ENCODE data around the gene N4BP3. TPM values are rescaled to one million over a fixed set of nuclear protein-coding genes. Genes with fewer than 3 reads are reported as not detected.
"Not testable (repeated sequence)": the region's sequence is repeated elsewhere in the genome, so short reads cannot be mapped to it uniquely, and the experiment has no call there.

The N4BP3 gene, protein sequence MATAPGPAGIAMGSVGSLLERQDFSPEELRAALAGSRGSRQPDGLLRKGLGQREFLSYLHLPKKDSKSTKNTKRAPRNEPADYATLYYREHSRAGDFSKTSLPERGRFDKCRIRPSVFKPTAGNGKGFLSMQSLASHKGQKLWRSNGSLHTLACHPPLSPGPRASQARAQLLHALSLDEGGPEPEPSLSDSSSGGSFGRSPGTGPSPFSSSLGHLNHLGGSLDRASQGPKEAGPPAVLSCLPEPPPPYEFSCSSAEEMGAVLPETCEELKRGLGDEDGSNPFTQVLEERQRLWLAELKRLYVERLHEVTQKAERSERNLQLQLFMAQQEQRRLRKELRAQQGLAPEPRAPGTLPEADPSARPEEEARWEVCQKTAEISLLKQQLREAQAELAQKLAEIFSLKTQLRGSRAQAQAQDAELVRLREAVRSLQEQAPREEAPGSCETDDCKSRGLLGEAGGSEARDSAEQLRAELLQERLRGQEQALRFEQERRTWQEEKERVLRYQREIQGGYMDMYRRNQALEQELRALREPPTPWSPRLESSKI
- total RNA-seq (2014; rRNA removed): 0.06 and 0.13 TPM in 2 replicates
- polyA plus RNA-seq (2012): 0.05 TPM

DNA sequence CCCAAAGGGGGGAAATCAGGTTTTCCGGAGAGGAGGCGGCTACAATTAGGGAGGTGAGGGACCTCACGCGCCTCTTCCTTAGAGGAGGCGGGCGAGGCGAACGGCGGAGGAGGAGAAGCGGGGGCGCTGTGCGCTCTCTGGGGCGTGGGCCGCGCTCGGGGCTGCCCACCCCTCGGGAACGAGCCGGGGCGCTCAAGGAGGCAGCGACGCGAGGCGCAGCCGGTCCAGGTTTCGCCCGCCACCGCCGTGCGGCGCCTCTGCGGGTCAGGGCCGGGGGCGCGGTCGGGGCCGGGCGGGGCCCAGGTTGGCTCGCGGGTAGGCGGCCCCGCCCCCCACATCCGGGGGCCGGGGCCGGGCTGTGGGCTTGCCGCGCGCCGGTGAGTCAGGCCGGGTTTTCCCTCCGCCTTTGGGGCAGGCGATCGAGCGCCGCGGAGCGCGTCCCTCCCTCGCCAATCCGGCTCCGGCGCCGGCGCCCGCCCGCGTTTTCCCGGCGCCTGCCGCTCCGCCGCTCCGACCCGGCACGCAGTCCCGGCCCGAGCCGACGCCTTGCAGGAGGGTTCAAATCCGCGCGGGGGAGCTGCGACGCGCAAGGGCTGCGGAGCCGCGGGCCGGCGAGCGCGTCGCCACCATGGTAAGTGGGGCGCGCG is at the start of gene N4BP3:
N4BP3 (plus strand) TSS at position 392 of the 647 bp plus-strand sequence. CDS start 6,052 bp downstream, outside the sequence.
- no peak for DNase-seq (ENCODE audit: low read depth)

DNA sequence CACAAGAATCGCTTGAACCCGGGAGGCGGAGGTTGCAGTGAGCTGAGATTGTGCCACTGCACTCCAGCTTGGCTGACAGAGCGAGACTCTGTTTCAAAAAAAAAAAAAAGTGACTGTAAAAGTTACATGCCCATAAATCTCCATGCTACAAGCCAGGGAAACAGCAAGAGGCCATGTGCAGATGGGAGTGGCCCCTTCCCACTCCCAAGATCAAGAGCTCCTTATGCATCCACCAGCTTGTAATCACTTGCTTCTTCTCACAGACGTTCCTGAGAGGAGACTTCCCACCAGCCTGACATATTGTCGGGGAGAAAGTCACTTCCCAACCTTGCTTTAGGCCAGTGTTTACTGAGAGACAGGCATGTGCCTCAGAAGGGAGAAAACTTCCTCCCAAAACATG is 45.6 kb upstream of the N4BP3 start:
- no peak for DNase-seq (ENCODE audit: low read depth)

DNA sequence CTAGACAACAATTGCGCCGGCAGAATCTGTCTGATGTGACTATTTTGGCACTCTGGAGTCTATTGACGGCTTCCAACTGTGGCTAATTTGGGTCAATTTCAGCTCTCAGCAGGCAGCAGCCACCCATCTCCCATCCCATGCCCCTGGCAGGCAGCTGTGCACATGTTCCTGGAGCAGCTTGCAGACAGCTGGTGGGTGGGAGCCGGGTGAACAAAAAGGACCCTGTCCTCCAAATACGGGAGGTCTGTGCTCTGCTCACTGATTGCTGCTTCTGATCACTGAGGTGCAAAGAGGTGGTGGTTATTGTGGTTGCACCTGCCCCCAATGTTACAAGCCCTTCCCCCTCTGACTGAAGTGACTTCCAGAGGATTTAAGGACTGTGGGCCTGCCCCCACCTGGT is 45.0 kb upstream of the N4BP3 start:
- DNase-seq (ENCODE audit: low read depth): no peak

DNA sequence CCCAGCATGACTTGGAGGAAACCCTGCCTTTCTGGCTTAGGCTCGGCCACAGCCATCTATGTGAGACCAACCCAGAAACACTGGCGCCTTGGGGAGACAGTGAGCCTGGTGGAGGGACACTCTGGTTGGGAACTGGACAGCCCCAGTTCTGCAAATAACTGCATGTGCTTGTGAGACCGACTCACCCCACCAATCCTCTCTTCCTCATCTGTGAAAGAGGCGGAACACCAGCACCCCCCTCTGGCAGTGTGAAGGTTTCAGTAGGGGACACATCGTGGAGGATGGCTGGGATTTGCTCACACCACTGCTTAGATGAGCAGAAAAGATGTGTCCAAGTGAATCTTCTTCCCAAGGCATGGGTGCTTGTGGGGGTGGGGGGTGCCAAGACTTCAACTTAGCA is 43.4 kb upstream of the N4BP3 start:
- peak; percentile 34 for DNase-seq (ENCODE audit: low read depth)

DNA sequence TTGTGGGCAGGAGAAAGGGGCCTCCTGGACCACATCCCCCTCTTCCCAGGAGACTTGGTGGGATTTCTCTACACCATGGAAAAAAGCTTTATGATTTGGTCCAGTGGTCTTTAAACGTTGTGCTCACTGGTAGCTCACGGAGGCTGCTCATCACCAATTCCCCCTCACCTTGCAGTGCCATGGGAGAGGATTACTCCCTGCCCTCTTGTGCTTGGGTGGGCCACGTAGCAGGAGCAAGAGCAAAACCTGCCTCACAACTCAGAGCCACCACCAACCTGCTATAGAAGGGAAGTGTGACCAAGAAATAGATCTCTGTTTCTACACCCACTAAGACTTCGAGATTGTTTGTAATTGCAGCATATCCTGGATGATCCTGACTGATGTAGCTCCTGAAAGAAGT is 42.2 kb upstream of the N4BP3 start:
- DNase-seq (ENCODE audit: low read depth): no peak

DNA sequence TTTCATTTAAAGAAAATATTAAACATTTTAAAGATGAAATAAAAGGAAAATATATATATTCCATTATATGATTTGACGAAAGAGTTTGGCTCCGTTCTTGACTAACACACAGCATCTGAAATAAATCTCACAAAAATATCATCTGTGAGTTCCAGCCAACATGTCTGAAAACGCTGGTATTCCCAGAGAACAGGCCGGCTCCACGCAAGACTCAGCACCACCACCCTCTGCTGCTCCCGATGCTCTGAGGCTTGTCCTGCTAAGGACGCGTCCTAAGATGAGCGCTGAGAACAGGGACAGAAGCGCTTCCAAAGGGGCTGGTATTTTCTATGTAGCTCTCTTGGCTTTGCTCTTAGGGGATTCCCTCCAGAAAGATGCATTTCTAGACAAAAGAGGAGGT is 40.6 kb upstream of the N4BP3 start:
- DNase-seq (ENCODE audit: low read depth): no peak

DNA sequence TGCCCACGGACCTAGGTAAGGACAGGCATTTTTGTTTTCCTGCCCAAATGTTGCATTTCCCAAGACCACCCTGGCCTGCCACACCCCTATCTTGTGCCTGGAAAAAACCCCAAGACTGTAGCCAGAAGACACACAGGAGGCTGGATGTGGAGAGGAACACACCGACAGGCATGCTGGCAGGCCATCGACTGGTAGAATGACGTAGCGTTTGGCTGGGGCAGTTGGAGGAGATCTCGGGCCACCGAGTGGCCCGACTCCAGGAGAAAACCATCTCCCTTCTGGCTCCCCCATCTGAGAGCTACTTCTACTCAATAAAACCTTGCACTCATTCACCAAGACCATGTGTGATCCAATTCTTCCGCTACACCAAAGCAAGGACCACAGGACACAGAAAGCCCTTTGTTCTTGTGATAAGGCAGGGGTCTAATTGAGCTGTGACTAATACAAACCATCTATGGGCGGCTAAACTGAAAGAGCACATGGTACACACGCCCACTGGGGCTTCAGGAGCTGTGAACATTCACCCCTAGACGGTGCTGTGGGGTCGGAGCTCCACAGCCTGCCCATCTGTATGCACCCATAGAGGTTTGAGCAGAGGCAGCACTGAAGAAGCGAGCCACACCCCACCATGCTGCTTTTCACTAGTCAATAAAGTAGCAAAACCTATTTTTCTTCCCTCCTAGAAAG is 38.9 kb upstream of the N4BP3 start:
- peak; percentile 18 for DNase-seq (ENCODE audit: low read depth)

DNA sequence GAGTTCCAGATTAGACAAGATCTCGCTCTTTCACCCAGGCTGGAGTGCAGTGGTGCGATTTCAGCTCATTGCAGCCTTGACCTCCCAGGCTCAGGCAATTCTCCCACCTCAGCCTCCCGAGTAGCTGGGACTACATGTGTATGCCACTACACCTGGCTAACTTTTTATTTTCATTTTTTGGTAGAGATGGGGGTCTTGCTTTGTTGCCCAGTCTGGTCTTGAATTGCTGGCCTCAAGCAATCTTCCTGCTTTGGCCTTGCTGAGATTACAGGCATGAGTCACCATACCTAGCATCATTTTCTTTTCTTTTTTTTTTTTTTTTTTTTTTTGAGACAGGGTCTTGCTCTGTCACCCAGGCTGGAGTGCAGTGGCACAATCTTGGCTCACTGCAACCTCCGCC is 36.4 kb upstream of the N4BP3 start:
- not testable (repeated sequence) for DNase-seq (ENCODE audit: low read depth)

DNA sequence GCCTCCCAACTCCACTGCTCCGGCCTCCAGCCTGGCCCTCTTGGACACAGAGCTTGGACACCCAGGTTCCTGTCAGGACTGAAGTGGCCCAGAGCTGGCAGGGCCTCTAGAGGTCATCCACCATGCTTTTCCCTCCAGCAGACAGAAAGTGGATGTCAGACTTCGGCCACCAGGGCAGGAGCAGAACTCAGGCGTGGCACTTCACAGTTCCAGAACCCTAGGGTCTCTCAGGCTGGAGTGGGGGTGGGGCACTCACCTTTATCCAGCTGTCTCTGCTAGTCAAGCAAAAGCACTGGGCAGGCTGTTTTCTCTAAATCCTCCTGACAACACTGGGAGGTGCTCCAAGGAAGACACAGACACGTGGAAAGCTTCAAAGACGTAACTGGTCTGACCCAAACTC is 35.6 kb upstream of the N4BP3 start:
- DNase-seq (ENCODE audit: low read depth): no peak

DNA sequence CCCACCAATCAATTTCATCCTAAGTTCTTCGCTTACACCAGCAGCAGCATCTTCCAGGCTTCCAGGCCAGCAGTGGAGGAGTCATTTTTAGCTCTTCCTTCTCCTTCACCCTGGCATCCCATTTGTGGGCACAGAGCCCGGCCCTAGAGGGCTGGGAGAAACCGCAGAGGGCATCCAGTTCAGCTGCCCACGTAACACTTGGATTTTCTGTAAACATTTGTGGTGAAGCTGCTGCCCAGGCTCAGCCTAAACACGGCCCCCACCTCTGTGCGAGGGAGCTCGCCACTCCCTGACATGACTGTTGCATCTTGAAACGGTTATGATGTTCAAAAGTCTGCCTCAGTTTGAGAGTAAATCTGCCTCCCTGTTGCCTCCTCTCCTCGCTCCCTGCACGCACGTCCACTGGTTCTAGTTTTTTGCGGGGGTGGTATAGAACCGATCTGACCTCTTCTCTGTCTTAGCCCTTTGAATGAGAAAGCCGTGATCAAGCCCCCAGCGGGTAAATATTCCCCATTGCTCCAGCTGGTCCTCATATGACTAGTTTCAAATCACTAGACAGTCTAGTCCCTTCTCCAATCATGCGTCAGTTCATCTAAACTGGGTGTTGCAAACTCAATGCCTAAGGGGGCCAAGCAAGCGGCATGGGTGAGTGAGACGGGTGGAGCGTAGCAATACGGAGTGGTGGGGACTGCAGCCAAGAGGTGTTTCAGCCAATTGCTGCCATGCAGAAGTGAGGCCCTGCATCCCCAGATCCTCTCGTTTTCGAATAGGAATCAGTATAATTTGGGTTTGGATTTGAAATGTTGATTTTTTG is 34.9 kb upstream of the N4BP3 start:
- peak; percentile 94 for DNase-seq (ENCODE audit: low read depth)

DNA sequence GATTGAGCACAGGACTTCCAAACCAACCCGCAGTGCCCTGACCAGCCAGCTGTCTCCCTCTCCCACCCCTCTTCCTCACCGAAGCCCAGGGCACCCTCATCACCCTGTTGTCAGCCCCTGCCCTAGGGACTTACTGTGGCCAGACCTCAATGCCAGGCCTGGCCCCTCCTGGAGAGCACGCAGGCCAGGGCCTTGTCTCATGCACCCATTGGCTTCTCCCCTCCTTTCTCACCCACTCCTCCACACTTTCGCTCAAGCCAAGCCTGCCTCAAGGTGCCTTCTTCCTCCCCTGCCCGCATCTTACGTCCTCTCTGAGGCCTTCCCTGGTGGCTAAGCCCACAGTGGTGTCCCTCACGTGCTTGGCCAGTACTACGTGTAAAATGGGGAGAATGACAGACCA is 33.3 kb upstream of the N4BP3 start:
- DNase-seq (ENCODE audit: low read depth): no peak

DNA sequence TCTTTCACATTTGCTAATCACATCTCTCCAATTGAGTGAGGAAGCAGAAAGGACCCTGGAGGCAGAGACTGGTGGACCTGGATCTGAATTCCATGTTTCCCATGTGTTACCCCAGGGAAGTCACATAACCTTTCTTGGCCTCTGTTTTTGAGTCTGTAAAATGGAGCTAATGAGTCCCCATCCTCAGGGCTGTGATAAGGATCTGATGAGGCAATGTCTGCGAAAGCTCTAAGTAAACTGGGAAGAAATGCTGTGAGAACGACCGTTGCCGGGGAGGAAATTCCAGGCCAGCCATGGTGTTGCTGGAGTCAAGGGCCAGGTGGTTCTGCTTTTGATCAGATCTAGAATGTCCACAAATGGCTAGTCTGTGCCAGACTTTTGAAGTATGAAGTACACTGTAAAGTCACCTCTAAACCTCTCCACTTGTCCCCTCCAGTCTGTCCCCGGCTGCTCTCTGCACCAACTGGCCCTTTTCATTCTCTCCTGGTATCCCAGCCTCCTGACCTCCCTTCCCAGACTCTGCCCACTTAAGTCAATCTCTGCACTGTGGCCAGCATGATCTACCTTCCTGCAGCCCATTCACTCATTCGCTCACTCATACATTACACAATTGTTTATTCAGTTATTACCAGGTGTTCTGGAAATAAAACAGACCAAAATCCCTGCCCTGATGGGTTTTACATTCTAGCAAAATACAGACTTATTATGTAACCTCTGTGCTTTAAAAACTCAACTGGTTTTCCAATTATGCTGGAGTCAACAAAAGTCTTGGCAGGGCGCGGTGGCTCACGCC is 32.5 kb upstream of the N4BP3 start:
- no peak for DNase-seq (ENCODE audit: low read depth)

DNA sequence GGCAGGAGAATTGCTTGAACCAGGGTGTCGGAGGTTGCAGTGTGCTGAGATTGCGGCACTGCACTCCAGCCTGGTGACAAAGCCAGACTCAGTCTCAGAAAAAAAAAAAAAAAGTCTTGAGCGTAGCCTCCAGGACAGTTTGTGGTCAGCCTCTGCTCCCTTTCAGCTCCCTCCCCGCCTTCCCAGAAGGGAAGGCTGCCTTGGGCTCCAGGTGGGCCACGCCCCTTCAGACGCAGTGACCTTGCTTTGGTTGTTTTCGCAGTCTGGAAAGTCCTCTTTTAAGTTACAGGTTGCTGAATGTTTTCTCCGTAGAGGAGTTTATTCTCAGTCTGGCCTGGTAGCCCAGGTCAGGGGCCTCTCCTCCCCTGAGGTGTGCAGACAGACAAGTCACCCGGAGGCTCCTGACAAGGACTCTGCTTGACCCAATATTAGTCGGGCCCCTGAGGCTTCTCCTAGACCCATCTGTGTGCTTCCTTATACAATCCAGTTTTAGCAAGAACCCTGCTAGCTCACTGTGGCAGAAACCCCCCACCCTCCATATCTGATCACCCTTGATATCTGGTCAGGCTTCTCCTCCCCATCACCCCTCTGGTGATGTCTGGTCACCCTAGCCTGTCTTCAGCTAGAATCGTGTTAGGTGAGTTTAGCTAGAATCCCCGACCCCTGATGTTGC is 31.6 kb upstream of the N4BP3 start:
- no peak for DNase-seq (ENCODE audit: low read depth)

DNA sequence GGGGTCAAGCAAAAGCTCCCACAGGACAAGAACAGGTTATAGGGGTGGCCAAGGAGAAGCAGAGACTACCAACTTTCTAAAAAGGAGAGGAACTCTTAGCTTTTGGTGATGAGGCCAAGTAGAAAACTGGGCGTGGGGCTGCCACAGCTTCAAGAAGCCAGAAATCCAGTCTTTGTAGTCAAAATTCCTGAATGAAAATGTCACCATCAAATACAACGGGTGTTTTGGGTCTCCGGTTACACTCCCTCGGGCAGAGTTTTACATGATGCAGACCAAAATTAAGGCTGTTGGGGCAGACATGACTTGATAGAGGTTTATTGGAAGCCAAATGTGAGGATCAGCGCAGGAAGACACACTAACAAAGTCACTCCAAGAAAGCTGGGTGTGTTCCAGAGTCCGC is 29.4 kb upstream of the N4BP3 start:
- DNase-seq (ENCODE audit: low read depth): no peak

DNA sequence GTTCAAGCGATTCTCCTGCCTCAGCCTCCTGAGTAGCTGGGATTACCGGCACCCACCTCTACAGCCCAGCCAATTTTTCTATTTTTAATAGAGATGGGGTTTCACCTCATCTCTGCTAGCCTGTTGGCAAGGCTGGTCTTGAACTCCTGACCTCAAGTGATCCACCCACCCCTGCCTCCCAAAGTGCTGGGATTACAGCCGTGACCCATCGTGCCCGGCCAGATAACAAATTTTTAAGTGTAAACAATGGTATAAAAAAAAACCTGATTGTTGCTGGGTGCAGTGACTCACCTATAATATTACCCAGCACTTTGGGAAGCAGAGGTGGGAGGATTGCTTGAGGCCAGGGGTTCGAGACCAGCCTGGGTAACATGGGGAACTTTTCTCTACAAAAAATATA is 28.0 kb upstream of the N4BP3 start:
- DNase-seq (ENCODE audit: low read depth): no peak

DNA sequence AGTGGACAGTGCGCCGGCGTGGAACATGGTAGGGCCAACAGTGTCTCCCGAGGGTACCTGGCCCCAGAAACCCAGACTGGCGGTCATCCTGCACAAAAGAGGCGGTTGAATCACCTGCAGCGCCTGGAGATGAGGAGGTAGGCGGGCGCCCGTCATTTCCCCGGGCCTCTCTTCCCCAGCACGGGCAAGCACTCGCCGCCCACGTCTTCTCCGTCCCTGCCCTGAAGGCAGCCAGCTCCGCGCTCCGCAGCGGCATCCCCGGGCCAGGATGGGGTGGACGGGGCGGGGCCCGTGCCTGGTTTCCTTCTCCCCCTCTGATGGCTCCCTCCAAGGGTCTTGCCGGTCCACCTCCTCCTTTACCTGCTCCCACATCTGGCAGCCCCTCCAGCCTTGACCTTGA is 27.1 kb upstream of the N4BP3 start:
- DNase-seq (ENCODE audit: low read depth): no peak

DNA sequence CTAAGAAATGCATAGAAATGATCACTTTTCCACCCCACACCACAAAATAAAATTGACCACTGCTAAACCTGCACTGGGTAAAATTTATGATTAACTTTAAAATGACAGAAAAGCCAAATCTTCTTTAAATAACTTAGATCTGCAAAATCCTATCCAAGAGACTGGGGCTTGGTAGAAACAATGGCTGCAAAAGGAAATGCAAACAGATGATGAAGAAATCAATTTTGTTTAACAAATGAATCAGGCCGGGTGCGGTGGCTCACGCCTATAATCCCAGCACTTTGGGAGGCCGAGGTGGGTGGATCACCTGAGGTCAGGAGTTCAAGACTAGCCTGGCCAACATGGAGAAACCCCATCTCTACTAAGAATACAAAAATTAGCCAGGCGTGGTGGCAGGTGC is 26.1 kb upstream of the N4BP3 start:
- not testable (repeated sequence) for DNase-seq (ENCODE audit: low read depth)

DNA sequence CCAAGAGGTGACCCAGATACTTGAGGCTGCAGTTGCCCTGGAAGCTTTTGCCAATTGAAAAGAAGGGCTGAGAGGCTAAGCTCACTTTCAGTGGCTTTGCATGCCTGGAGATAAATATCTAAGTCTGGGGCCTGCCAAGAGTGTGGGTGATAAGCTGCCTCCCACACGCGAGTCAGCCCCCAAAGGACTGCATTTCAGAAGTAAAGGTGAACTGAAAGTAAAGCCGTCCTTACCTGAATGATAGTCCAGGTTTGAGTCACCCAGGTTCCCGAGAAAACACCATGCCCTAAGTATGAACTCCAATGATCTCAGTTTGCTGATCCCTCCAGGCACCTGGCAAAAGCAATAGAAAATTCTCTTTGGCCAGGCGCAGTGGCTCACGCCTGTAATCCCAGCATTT is 22.5 kb upstream of the N4BP3 start:
- DNase-seq (ENCODE audit: low read depth): no peak

DNA sequence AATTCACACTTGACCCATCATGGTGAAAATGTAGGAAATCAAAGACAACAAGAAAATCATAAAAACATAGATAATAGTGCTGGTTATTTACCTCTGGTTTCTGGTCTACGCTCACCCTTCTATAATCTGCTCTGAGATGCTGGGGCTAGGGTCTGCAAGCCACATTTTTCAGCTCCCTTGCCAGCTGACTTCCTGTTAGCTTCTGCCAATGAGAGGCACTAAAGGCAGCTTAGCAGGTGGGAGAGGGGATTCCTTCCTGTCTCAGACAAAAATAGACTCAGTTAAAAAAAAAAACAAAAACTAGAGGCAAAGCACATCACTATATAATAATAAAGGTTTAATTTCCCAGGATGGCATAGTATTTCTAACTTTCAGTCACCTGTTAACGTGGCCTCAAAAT is 20.2 kb upstream of the N4BP3 start:
- DNase-seq (ENCODE audit: low read depth): no peak

DNA sequence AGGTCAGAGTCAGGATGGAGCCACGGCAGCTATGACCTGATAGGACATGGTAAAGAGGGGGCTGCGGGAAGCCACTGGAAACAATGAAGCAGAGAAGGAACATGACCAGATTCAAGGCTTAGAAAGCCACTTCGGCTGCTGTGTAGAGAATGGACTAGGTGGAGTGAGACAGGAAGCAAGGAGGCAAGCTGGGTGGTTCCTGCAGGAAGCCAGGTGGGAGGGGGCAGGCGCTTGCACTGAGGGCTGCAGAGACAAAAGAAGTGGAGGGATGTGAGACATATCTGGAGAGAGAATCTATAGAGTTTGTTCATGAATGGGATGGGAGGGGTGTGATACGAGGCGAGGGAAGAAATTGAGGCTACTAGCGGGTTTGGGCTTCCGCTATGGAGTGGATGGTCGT is 19.0 kb upstream of the N4BP3 start:
- DNase-seq (ENCODE audit: low read depth): no peak

Measured in LHCN-M2 (cell line).